ENCODE results near the gene CDC6.

CDC6 gene

DNA sequence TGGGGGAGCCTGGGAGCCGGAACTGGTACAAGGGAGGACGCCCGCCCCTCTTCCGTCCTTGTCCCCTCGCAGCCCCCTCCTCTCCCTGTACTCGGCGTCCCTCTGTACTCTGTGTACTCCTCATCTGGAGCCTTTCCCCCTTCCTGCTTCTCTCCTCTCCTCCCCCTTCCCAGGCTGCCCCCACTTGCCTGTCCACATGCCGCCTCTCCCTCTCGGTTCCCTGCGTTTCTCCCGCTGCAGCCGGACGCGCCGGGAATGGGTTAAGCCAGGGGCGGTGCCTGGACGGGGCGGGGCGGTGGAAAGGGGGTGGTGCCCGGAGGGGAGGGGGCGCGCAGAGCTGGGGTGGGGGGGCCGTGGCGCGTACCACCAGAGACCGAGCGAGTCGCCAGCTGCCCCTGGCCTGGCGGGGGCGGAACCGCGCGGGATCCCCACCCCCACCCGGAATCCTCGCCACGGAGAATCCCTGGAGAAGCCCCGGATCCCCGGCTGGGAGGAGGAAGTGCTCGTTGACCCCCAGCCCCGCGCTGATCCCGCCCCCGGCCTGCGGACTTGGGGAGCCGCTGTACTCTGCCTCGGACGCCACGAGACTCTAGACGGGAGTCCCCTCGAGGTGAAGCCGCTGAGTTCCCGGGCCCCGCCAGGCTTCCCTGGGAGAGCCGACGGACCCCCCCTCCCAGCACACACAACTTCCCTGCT lies 54.3 kb downstream of the CDC6 start:
- peak; percentile 45 to 63 for DNase-seq

DNA sequence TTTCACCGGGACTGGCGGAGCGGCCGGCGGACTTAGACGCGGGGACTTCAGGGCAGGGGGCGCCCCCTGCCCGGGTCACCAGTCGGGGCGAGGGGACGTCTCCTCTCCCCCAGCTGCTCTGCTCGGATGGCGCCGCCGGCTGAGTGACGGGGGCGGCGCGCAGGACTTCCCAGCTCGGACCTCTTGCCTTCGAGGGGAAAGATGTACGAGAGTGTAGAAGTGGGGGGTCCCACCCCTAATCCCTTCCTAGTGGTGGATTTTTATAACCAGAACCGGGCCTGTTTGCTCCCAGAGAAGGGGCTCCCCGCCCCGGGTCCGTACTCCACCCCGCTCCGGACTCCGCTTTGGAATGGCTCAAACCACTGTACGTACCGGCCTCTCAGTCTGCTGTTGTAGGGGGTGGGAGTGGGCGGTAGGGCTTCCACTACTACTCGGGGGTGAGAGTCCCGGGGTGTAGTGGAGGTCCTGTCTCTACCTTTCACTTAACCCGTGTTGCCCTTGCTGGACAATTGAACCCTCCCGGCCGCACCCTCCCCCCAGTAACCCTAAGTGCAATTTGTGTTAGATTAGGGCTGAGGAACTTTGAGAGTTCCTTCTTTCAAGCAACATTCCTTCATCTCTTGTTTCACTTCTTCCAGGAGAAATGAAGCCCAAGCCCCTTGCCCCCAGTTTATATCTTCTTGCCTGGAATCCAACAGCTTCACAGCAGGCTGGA lies 55.0 kb downstream of the CDC6 start:
- DNase-seq, result no peak

DNA sequence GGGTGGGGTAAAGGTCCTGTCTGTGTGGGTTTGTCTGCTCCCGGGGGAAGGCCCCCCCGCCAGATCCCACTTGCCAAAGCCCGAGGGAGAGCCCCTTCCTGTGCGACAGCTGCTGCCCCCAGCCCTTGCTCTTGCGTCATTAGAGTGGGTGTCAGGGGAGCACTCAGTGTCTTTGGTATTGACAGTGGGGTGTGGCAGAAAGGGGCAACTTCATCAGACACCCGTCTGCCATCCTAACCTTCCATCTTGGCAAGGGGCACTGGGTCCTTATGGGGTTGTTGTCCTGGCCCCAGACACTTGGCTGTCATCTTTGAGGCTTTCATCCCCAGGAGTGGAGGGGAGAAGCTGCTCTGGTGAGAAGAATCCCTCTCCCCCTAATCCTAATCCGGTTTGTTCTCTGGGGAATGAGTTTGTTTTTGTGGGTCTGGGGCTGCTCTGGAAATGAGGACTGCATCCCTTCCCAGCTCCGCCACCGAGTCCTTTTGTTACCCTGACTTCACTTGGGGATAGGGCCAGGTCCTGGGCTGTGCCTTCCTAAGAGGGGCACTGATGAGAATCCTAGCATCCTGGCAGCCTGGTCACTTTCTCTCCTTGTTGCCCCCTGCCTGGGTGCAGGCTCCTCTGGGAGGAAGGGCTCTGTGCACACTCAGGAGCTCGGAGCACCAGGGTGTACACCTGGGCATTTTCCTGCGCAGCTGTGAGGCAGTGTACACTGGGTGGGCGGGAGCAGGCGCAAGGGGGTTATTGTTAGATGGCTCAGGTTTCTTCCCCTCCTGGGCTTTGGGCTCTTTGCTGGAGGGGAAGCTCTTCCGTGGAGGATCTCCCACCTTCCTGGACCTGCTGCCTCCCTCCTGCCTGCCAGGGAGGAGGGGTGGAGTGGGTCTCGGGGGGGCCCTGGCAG lies 55.8 kb downstream of the CDC6 start:
- DNase-seq, result peak in 1 of 2 donors; percentile 73

DNA sequence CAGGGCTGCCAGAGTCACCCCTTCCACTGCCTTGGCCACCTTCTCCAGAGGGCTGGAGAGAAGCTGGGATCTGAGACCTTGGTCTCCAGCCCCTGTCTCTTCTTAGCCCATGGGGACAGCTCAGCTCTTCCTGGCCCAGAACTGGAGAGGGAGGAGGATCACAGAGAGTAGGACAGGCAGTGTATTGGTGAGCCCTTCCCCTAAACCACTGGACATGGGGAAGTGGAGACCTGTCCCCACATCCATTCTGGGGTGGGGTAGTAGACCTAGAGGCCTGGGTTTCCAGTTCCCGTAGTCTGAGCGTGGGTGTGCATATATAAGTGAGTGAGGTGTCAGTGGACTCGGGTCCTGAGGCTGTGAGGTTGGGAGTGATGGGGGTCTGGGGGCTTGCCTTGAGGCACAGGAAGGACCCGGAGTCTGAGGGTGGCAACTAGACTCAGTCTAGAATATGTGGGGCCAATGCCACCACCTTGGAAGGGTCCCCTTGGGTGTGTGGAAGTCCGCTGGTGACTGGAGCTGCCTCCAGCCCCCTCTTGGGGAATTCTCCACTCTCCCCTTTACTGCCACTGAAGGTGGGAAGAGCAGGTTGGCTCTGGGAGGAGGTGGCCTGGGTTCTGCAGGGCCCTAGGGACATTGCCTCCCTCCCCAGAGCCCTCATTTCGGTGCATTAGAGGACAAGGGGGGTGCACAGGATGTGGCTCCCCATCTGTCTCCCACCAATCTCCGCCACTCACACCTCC lies 56.9 kb downstream of the CDC6 start:
- DNase-seq, result peak in 1 of 2 donors; percentile 49

DNA sequence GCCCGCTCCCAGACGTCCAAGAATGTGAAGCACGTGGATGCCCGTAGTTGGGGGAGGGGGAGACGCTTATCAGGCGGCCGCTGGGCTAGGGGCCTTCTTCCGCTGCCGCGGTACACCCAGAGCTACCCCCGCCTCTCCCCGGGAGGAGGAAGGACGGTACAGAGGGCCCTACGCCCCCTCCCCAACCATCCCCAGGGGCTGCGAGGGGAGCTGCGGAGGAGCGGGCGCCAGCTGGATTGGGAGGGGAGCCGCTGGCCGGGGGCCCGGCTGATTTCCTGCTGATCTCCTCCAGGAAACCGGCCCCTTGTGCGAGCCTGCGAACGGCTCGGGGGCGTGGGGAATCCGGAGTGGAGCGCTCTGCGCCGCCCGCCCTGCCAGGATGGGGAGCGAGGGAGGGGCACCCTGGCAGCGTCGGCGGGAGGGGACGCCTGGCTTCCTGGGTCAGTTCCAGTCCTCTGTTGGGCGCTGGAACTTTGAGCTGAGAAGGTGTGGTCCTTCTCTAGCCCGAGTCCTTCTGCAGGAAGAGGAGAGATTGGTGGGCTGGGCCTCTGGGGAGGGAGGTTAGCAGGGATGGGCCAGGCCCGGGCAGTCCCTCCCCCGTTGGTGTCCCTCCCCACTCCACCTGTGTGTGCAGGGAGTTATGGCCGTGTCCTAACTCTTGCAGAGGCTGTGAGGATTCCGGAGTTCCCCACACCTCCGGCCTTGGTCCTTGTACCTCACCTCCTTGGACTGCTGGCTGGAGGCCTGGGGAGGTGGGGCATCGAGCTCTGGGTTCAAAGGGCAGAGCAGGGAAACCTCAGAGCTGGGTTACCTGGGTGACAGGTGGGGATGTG lies 57.7 kb downstream of the CDC6 start:
- DNase-seq, result peak; percentile 41 to 54

DNA sequence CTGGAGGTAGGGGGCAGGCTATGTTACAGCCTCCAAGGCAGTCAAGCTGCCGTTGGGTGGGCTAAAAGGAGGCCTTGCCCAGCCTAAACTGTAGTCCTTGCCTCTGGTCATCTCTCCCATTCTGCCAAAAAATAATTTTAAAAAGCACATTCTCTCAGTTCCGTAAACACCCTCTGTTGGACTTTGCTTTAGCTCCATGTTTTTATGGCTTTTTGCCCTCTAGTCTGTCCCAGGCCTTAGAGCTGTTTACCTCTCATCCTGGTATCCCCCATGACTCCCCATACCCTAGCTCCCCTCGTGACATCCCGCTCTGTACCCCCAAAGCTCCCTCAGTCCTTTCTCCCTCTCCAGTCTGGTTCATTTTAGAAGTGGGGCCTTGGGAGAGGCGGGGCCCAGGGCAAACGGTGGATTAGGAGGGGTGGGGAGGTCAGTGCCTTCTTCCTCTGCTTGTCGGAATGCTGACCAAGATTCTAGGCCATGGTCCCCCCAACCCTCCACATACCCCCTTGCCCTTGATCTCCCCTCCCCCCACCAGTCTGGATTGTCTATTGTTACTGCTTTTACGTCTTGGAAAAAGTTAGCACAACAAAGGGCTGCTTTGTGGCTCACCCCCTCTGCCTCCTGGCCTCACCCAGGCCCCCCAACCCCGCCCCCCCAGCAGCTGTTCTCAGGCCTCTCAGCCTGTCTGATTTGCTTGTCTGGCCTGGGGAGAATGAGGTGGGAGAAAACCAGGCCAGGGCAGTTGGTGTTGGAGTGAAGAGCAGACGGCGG lies 58.5 kb downstream of the CDC6 start:
- no peak for DNase-seq

DNA sequence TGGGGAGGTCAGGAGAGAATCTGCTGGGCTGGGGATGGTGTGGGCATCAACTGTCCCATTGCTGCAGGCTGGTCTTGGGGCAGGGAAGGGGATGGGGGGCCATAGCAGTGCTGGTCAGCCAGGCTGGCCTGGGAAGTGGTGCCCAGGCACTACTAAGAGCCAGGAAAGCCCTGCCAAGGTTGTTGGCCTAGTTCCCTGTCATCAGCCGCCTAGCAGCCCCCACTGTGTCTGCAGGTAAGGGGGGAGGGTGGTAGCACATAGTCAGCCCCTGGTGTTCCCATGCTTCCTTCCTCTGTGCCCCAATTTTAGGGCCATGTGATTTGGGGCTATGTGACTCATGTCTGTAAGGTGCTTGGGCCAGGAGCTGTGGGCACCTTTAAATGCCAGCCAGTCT lies 59.1 kb downstream of the CDC6 start:
- DNase-seq, result no peak

DNA sequence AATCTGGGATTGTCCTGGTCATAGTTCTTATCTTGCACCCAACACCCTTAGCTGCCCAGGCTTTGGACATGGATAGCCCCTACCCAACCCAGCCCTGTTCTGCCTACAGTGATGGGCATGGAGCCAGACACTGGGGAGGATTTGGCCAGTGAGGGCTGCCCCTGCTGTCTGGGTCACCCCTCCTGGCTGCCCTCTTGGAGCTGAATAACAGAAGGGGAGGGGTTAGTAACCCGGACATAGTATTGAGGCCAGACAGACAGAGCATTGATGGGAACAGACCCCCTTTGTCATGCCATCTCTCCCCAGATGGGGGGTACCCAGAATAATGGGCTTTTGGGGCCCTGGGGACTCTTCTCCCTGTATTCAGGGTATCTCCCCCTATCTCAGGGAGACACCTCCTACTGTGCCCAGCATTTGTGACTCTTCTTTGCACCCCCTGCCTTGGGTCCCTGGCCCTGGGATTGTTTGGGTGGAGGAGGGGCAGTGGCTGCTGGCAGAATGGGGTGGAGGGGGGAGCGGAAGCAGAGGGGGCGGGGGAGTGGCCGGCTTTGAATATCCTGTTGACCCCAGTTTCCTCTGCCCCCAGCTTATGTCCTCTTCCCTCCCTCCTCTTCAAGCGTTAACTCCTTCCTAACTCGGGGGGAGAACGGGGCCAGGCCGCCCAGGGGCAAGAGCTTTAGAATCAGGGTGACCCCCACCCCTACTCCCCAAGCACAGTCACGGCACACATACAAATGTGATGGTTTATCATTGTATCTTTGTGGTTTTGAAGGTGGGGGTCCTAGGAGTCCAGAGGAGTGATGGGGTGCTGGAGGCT lies 59.8 kb downstream of the CDC6 start:
- no peak for DNase-seq

DNA sequence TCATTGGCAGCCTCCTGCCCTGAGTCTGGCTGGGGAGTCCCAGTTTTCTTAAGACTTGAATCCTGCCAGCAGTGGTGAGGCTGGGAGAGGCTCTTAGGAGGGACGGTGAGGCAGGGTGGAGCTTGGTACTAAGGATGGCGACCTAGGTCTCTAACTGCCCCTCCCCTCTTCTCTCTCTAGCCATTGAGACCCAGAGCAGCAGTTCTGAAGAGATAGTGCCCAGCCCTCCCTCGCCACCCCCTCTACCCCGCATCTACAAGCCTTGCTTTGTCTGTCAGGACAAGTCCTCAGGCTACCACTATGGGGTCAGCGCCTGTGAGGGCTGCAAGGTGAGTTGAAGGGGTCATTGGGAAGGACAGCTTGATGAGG lies 60.4 kb downstream of the CDC6 start:
- DNase-seq, result no peak

DNA sequence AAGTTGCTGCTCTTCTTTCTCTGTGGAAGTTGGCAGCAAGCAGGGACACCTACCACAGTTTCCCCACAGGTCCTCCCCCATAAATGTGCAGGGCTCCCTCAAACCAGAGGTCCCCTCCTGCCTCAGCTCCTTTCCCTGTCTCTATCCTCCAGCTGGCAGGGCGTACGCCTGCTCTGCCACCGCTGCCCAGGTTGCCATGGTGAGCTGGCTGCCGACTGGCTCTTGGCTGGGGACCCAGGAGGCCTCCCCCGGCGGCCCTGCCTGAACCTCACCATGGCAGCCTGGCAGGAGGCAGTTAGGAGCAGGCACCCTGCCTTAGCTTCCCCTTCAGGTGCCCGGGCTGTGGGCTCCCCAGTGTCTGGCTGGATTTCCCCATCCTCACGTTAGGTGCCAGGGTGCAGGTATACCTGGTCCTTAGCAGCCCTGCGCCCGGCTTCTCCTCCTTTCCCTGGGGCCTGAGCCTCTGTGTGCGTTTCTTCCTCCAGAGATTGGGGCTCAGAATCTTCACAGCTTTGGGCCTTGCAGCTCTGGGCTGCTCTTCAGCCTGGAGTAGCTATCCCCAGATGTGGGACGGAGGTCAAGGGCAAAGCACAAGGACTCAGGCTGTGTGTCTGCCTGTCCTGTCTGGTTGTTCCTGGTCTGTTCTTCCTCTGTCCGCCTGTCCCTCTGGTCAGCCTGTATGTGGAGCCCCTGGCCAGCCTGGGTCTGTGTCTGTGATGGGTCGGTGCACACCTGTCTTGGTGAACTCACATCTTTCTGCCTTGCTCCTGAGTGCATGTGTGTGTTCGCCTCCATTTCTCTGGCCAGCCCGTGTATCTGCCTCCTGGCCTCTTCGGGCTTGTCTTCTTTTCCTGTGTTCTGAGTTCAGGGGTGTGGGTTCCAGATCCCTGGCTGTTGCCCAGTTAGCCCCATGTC lies 61.1 kb downstream of the CDC6 start:
- DNase-seq, result no peak

DNA sequence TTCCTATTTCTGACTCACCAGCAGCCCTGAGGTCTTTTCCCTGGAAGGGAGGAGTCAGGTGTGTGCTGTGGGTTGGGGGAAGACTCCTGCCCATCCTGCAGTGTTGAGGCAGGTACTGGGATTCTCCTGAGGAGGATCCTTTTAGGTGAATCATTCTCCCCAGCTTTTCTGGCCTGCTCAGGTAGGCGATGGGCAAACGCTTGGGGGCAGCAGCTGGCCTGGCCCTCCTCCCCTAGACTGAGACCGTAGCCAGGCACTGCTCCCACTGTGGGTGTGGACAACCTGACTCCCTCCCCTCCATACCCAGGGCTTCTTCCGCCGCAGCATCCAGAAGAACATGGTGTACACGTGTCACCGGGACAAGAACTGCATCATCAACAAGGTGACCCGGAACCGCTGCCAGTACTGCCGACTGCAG lies 61.8 kb downstream of the CDC6 start:
- DNase-seq, result no peak

DNA sequence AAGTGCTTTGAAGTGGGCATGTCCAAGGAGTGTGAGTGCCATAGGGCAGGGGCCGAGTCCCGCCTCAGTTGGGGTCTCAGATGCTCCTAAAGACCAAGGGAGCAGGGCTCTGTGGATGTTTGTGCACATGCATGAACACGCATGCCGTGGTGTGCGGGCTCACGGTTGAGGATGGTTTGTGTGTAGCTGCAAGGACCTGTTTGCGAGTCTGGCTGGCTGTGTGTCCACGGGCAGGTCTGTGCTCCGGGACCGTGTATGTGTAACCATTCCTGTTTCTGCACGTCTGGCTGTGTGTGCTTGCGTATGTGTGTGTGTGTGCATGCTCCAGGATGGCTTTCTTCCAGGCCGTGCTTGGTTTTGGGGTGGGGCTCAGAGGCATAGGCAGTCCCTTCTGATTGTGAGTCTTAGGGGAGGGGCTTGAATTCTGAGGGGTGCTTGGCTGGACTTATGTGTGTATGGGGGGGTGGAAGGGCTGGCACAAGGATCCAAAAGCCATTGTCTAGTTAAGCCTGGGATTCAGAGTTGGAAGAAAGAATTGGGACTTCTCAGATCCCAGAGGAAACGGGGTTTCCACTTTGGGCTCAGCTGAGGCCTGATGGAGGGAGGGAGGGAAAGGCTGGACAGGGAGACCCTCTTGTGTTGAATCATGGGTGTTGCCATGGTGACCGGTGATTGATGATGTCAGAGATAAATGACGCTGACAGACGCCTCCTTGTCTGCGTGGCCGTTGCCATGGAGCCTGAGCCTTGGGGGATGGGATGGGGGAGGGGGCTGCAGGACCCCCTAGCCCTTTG lies 62.4 kb downstream of the CDC6 start:
- DNase-seq, result no peak

DNA sequence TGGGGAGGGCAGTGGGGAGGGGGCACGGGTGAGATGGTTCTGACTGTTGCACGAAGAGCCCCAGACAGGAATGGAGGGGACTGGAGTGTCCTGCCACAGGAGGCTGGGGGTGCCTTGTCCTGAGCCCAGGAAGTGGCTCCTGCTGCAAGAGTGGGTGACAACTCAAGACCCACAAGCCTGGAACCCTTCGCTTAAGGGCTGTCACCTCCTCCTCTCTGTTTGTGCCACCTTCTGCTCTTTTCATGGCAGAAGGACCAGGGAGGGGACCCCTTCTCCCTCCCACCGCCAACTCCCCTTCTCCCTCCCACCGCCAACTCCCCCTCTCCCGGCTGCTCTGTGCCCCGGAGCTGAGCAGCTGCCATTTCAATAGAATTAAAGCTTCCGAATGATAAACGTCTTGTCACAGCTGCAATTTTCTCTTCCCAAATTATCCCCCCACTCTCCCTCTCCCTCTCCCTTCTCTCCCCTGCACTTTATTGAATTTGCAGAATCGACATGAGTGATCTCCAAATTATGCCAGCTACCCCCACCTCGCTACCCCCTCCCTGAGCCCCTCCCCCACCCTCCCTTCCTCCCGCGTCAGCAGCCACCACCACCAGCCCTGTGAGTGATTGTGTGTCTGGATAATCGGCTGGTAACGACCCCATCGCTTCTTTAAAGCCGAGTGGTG lies 63.1 kb downstream of the CDC6 start:
- DNase-seq, result no peak

DNA sequence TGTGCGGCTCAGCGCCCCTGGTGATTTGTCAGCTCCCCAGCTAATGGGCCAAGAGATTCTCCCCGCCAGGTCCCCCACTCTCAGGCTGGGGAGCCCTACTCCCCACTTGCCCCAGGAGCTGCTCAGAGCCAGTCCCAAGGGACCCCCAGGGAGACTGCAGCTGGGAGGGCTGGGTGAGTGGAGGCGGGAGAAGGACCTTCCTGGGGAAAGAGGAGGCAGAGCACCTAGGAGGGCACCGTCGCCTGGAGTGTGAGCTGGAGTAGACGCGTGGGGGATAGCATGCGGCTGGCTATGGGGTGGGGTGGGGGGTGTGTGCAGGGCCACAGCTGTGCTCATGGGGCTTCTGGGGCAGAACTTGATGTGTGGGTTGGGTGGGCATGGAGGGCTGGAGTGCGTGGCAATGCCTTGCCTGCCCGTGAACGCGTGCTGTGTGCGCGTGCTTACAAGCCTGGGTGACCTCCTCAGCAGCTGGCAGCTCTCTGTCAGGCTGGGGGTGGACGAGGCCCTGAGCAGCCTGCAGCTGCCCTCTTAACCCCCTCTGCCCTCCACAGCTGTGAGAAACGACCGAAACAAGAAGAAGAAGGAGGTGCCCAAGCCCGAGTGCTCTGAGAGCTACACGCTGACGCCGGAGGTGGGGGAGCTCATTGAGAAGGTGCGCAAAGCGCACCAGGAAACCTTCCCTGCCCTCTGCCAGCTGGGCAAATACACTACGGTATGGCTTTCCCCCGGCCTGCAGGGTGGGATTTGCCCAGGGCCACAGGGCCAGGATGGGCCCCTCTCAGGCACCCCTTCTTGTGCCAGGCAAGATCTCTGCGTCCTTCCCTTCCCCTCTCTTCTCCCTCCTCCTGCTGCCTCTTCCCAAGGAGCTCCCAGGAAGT lies 63.9 kb downstream of the CDC6 start:
- DNase-seq, result no peak

DNA sequence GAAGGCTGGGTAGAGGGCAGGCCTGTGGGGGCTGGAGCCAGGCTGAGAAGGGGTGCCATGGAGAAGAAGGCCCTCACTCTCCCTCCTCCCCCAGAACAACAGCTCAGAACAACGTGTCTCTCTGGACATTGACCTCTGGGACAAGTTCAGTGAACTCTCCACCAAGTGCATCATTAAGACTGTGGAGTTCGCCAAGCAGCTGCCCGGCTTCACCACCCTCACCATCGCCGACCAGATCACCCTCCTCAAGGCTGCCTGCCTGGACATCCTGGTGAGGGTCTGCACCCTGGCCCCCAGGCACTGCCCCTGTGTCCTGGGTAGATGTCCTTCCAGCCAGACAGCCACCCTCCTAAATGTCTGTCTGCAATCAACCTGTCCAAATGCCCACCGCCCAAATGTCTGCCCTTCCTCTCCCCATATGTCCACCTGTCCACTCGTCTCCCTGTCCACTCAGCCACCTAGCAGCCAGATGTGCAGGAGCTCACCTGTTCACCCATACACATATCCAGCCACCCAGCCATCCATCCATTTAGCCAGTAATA lies 64.6 kb downstream of the CDC6 start:
- no peak for DNase-seq

DNA sequence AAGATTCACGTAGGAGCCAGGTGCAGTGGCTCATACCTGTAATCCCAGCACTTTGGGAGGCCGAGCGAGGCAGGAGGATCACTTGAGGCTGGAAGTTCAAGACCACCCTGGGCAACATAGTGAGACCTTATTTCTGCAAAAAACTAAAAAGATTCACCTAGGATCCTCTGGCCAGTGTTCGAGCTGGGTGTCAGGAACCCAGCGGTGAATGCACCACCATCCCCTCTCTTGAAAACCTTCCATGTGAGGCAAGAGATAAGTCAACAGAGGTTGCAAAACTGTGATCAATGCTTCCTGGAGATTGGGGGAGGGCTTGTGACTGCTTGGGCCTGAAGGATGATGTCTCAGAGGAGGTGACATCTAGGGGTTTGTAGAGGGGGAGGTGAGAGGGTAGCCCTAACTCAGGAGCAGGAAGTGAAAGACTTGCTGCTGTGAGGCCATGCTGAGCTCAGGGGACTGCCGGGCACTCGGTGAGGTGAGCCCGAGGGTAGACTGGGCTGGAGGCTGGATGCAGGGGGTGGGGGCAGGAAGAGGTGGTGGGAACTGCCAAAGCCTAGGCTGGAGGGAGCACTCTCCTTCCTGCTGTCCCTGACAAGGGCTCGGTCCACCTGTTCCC lies 65.2 kb downstream of the CDC6 start:
- DNase-seq, result no peak
